ENCODE results near the gene ACTL7A.

DNA sequence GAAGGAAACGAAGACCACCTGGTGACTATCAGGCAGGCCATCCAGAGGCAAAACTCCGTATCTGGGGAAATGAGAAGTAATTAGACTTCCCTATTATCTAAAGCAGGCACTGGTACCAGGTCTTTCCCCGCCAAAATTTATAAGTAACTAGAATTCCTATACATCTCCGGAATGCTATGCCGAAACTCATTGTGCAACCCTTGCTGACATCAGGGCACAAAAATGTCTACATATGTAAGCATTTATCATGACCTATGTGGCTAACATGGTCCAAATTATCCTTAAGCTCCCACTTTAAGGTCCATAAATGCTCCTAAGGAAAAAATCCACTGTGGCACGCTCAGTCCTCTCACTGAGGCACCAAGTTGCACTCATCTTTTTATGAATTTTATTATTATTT lies 24.0 kb upstream of the ACTL7A start:
- no peak for TF ChIP-seq POLR2A (IDR thresholded peaks at IDR 0.05)
- TF ChIP-seq, protein P1, sequence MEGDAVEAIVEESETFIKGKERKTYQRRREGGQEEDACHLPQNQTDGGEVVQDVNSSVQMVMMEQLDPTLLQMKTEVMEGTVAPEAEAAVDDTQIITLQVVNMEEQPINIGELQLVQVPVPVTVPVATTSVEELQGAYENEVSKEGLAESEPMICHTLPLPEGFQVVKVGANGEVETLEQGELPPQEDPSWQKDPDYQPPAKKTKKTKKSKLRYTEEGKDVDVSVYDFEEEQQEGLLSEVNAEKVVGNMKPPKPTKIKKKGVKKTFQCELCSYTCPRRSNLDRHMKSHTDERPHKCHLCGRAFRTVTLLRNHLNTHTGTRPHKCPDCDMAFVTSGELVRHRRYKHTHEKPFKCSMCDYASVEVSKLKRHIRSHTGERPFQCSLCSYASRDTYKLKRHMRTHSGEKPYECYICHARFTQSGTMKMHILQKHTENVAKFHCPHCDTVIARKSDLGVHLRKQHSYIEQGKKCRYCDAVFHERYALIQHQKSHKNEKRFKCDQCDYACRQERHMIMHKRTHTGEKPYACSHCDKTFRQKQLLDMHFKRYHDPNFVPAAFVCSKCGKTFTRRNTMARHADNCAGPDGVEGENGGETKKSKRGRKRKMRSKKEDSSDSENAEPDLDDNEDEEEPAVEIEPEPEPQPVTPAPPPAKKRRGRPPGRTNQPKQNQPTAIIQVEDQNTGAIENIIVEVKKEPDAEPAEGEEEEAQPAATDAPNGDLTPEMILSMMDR (IDR thresholded peaks at IDR 0.05 in 8 of 11, conservative IDR thresholded peaks at IDR 0.05 in 3 of 11), result no peak
